Esophagus squamous epithelium (tissue), 5 donors: Measurements from ENCODE around the gene DNAL1. TPM values are rescaled to one million over a fixed set of nuclear protein-coding genes. Genes with fewer than 3 reads are reported as not detected.
"Not testable (repeated sequence)": the region's sequence is repeated elsewhere in the genome, so short reads cannot be mapped to it uniquely, and the experiment has no call there.

Experiments
- DNase-seq: peaks from one replicate; lab custom pipeline; 2025; lab: John Stamatoyannopoulos, UW
- H3K27ac ChIP-seq, 4 donors: fragments of 200-600 bp; sonication (generic); one replicate each; pipeline ENCODE4 v1.5.1; 2016 to 2019; ENCODE audit warnings: mild to moderate bottlenecking in 1 of 4
- H3K27me3 ChIP-seq, 4 donors: fragments of 200-600 bp; sonication (generic); 1 replicate in 3 of 4; 2 replicates in 1 of 4; pipeline versions ENCODE4 v1.5.1 to v1.6.0; 2017 to 2021; ENCODE audit warnings: antibody characterized with exemption in 1 of 4
- H3K36me3 ChIP-seq, 3 donors: fragments of 200-600 bp; sonication (generic); one replicate each; pipeline ENCODE4 v1.5.1; 2016 to 2019
- H3K4me1 ChIP-seq, 3 donors: fragments of 200-600 bp; sonication (generic); one replicate each; pipeline ENCODE4 v1.5.1; 2017 to 2019
- H3K4me3 ChIP-seq, 4 donors: fragments of 200-600 bp; sonication (generic); 1 replicate in 3 of 4; 2 replicates in 1 of 4; pipeline ENCODE4 v1.5.1; 2016 to 2019; ENCODE audit warnings: mild to moderate bottlenecking in 2 of 4, moderate library complexity in 1 of 4
- H3K9me3 ChIP-seq, 3 donors: fragments of 200-600 bp; sonication (generic); one replicate each; pipeline ENCODE4 v1.5.1; 2016 to 2019
- CTCF ChIP-seq, 6 experiments: fragments of 450-650 bp in 4 of 6; fragments of 200-600 bp in 2 of 6; sonication (generic) in 2 of 6; IDR thresholded peaks; one replicate each; pipeline ENCODE4 v1.5.1; 2016 to 2019; ENCODE audit warnings: antibody characterized with exemption in 6 of 6, mild to moderate bottlenecking in 4 of 6, moderate library complexity in 4 of 6
- POLR2A ChIP-seq, 4 donors: fragments of 450-650 bp; IDR thresholded peaks; one replicate each; pipeline ENCODE4 v1.6.1; 2017; ENCODE audit warnings: antibody characterized with exemption in 4 of 4, mild to moderate bottlenecking in 4 of 4, moderate library complexity in 3 of 4
- WGBS, 2 donors: methylation state at CpG; one replicate each; pipeline ENCODE4 v1.1.5; 2018; 5-methylcytosine and 5-hydroxymethylcytosine counted together
- intact Hi-C: fragments of 100-400 bp; cut with DNase I; formaldehyde crosslinking; loops from one replicate; pipeline ENCODE4 v1.15.0; 2022
- total RNA-seq, 4 donors: library from RNA; depleted of rRNA; stranded (reverse); fragments of >200 nt; gene quantifications; one replicate each; pipeline ENCODE4 v1.1.0, GENCODE V29; 2016
- donor health status: DM: yes; HTN: yes; CAD: no.

Gene DNAL1
- total RNA-seq, 4 donors from 2014 or later = 1.8 to 6.4 (median 4.1) TPM

GRCh38 chr14:73696466-73697400 is 51.9 kb downstream of the DNAL1 start:
- Histone ChIP-seq H3K4me1 (peaks cover 0 to 6% (median 0%) of the 10 kb centered on the region in 3 donors), H3K4me3 (no peak overlapping the region), H3K27me3 (no peaks in the 10 kb centered on the region), H3K27ac (peak overlapping the region in 2 of 4 donors; percentile 6 to 53), H3K9me3 (no peaks in the 10 kb centered on the region), H3K36me3 (peaks cover 0 to 22% (median 0%) of the 10 kb centered on the region in 3 donors)
- DNase-seq = no peak
- intact Hi-C loops = no loop called here
- TF ChIP-seq CTCF (IDR thresholded peaks at IDR 0.05) (no peak), POLR2A (IDR thresholded peaks at IDR 0.05) (no peak)
- 61 to 65% methylated on average over 2 of the region's 2 CpGs for WGBS, 2 donors

DNA sequence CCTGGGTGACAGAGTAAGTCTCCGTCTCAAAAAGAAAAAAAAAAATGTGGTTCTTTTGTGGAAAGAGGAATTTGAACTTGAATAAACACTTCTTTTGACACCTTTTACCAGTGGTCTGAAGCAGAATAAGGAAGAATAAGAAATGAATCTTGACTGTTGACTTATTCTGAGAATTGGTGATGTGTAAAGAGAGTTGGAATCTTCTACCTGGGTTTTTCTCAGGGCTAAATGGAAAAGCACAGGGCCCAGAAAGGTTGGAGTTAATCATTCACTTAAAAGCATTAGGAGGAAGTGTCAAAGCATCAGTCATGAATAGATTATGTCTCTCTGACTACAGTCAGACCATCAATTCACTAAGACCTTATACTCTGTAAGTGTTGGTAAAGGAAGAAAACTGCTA is 55.5 kb downstream of the DNAL1 start:
- no peaks in the 10 kb centered on the region for H3K27me3 ChIP-seq
- no peak overlapping the region for H3K27ac ChIP-seq
- 59 to 92% methylated on average over 1 of the region's 1 CpG for WGBS, 2 donors
- intact Hi-C loops = no loop called here
- TF ChIP-seq POLR2A (IDR thresholded peaks at IDR 0.05) (no peak), CTCF (IDR thresholded peaks at IDR 0.05) (no peak)
- no peak for DNase-seq
- H3K4me3 ChIP-seq = no peak overlapping the region
- peaks cover 0 to 6% (median 0%) of the 10 kb centered on the region in 3 donors for H3K4me1 ChIP-seq
- H3K36me3 ChIP-seq = no peaks in the 10 kb centered on the region
- no peaks in the 10 kb centered on the region for H3K9me3 ChIP-seq

- DNase-seq, H3K4me3 ChIP-seq, intact Hi-C loops, H3K27me3 ChIP-seq, H3K9me3 ChIP-seq, H3K27ac ChIP-seq, H3K36me3 ChIP-seq: not testable (repeated sequence)
- H3K4me1 ChIP-seq = peaks cover 0 to 27% (median 6%) of the 10 kb centered on the region in 3 donors
- WGBS, 2 donors = 91% methylated on average over 4 of the region's 4 CpGs
Measured at GRCh38 chr14:73708076-73708475, 63.3 kb downstream of the DNAL1 start.

DNA sequence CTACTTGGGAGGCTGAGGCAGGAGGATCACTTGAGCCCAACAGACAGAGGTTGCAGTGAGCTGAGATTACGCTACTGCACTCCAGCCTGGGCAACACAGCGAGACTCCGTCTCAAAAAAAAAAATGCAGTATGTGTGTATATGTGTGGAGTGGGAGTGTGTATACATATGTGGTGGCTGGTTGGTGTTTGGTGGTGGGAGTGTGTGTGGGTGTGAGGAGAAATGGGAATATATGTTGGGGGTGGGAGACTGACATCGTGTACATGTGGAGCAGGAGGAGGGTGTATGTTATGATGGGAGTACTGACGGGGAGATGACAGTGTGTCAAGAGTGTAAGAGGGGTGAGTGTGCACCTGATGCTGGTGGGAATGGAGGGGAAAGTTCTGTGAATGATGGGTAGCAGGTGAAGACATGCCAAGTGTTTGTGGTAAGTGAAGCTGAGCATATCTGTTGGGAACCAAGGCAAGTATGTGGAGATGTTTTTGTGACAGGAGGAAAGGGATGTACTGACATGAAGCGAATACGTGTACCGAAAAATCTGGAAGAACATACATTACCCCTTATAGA is 65.2 kb downstream of the DNAL1 start:
- no peaks in the 10 kb centered on the region for H3K27me3 ChIP-seq
- no peak for TF ChIP-seq CTCF (IDR thresholded peaks at IDR 0.05)
- TF ChIP-seq POLR2A (IDR thresholded peaks at IDR 0.05) = no peak
- H3K9me3 ChIP-seq = no peaks in the 10 kb centered on the region
- 89 to 90% methylated on average over 8 of the region's 8 CpGs for WGBS, 2 donors
- DNase-seq = no peak
- H3K4me3 ChIP-seq = no peak overlapping the region
- H3K36me3 ChIP-seq = no peaks in the 10 kb centered on the region
- intact Hi-C loops = no loop called here
- H3K27ac ChIP-seq = no peak overlapping the region
- H3K4me1 ChIP-seq = peaks cover 0 to 46% (median 6%) of the 10 kb centered on the region in 3 donors

GRCh38 chr14:73710737-73711136 is 66.0 kb downstream of the DNAL1 start:
- 85 to 94% methylated on average over 5 of the region's 5 CpGs for WGBS, 2 donors
- no peak for DNase-seq
- Histone ChIP-seq H3K4me3 (no peak overlapping the region), H3K27ac (no peak overlapping the region), H3K36me3 (peaks cover 0 to 7% (median 0%) of the 10 kb centered on the region in 3 donors), H3K4me1 (peaks cover 0 to 50% (median 6%) of the 10 kb centered on the region in 3 donors), H3K27me3 (no peaks in the 10 kb centered on the region), H3K9me3 (no peaks in the 10 kb centered on the region)
- TF ChIP-seq CTCF (IDR thresholded peaks at IDR 0.05) = no peak
- TF ChIP-seq POLR2A (IDR thresholded peaks at IDR 0.05) = no peak
- intact Hi-C loops = no loop called here
